BJ (cell line): Measurements from ENCODE around the gene TMSB4X. TPM values are rescaled to one million over a fixed set of nuclear protein-coding genes. Genes with fewer than 3 reads are reported as not detected.
A peak's percentile ranks its signal among the peaks of the same experiment; 100 is the strongest.

Experiments
- CTCF ChIA-PET: fragments of 350-600 bp; formaldehyde crosslinking; extraction: SDS; loops from one replicate; lab custom pipeline; 2021; ENCODE audit warnings: antibody characterized with exemption, inconsistent platforms; lab: Yijun Ruan, JAX
- POLR2A ChIA-PET: fragments of 300-600 bp; sonication (Branson Sonifier 250); formaldehyde crosslinking; extraction: SDS; loops from one replicate; lab custom pipeline; 2021; ENCODE audit warnings: antibody characterized with exemption; lab: Charles Lee
- DNase-seq: peaks from one replicate; pipeline ENCODE4 v3.0.0-alpha.2; 2011; ENCODE audit warnings: low read depth
- H3K27me3 ChIP-seq: 2 replicates; pipeline ENCODE4 v1.6.0; 2011; ENCODE audit warnings: low read length; ENCODE audit not compliant: control insufficient read depth, insufficient read depth
- H3K36me3 ChIP-seq: 2 replicates; pipeline ENCODE4 v1.5.1; 2011; ENCODE audit warnings: low read length; ENCODE audit not compliant: control insufficient read depth, insufficient read depth
- H3K4me3 ChIP-seq: 2 replicates; pipeline ENCODE4 v1.5.1; 2011; ENCODE audit warnings: low read depth, mild to moderate bottlenecking, control low read depth, low read length
- polyA plus RNA-seq: library from polyadenylated mRNA; depleted of rRNA; stranded (reverse); fragments of >200 nt; gene quantifications from 2 replicates; pipeline ENCODE4 v1.2.3, GENCODE V29; 2011
- TF ChIP-seq, protein P1 (sequence below): IDR thresholded peaks from 2 replicates; pipeline ENCODE4 v1.5.1; 2011; ENCODE audit warnings: low read depth, mild to moderate bottlenecking, control low read depth, inconsistent platforms, low read length, moderate library complexity; ENCODE audit not compliant: insufficient read depth

Gene TMSB4X
- polyA plus RNA-seq, 1 experiment = 2,469 TPM

DNA sequence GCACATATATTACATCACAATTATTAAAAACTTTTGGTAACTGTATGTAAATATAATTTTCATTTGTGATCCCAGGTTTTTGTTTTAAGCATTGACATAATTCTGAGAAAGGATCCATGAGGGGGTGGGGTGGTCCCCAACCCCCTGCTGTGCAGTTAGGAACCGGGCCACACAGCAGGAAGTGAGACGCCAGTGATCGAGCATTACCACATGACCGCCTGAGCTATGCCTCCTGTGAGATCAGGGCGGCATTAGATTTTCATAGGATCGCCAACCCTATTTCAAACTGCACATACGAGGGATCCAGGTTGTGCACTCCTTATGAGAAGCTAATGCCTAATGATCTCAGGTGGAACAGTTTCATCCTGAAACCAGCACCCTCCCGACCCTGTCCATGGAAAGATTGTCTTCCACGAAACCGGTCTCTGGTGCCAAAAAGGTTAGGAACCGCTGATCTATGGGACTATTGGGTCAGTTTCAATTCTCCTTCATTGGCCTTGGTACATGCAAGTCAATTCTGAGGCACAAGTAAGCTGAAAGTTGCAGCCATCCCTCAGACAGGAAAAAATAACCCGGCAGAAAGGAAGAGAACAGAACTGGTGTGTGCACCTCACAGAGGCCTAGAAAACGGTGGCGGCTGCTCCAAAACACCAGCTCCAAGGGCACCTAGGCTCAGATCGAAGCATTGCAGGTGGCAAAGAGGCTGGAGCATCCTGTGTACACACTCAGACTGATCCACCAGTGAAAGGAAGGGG is 7.0 kb upstream of the TMSB4X start:
- no peaks in the 10 kb centered on the region for H3K27me3 ChIP-seq
- CTCF ChIA-PET = interaction anchor here (0.6 to 3.6 kb wide), 2 partner anchors 21 to 410 kb away, joined by 3 to 11 read pairs; no protein-coding TSS in a partner anchor
- H3K4me3 ChIP-seq = no peak overlapping the region
- DNase-seq = no peak
- POLR2A ChIA-PET = interaction anchor here (0.6 kb wide), 1 partner anchor 10 kb away, joined by 7 read pairs; no protein-coding TSS in a partner anchor
- TF ChIP-seq, protein P1, sequence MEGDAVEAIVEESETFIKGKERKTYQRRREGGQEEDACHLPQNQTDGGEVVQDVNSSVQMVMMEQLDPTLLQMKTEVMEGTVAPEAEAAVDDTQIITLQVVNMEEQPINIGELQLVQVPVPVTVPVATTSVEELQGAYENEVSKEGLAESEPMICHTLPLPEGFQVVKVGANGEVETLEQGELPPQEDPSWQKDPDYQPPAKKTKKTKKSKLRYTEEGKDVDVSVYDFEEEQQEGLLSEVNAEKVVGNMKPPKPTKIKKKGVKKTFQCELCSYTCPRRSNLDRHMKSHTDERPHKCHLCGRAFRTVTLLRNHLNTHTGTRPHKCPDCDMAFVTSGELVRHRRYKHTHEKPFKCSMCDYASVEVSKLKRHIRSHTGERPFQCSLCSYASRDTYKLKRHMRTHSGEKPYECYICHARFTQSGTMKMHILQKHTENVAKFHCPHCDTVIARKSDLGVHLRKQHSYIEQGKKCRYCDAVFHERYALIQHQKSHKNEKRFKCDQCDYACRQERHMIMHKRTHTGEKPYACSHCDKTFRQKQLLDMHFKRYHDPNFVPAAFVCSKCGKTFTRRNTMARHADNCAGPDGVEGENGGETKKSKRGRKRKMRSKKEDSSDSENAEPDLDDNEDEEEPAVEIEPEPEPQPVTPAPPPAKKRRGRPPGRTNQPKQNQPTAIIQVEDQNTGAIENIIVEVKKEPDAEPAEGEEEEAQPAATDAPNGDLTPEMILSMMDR = no peak
- H3K36me3 ChIP-seq = no peaks in the 10 kb centered on the region

DNA sequence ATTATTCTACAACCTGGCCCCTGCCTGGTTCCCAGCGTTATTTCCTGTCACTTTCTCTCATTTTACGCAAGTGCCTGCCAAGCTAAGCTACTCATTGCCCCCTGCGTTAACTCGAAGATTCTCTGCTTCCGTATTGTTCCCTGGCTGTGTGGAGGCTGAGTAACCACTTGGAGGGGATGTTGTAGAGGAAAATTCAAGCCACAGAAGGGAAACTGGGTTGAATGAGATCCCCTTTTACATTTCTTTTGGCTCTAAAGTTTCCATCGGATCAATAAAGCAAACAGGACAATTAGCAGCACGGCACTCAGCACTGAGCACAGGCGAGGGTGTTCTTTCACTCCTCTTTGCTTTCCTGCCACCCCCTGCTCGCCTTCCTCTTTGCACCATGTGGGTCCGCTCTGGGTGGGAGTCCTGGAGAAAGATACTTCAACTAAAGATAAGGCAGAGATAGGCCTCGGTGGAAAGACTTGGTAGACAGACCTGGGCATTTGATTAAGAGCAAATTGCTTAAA is 4.2 kb upstream of the TMSB4X start:
- ChIA-PET CTCF (interaction anchor here (1.1 to 3.6 kb wide), 3 partner anchors 21 to 518 kb away, joined by 4 to 13 read pairs (median 11); no protein-coding TSS in a partner anchor), POLR2A (interaction anchor here (0.6 kb wide), 1 partner anchor 540 kb away, joined by 20 read pairs; no protein-coding TSS in a partner anchor)
- no peak for DNase-seq
- no peaks in the 10 kb centered on the region for H3K36me3 ChIP-seq
- TF ChIP-seq, protein P1 = peak; percentile 52
- no peak overlapping the region for H3K4me3 ChIP-seq
- no peaks in the 10 kb centered on the region for H3K27me3 ChIP-seq

DNA sequence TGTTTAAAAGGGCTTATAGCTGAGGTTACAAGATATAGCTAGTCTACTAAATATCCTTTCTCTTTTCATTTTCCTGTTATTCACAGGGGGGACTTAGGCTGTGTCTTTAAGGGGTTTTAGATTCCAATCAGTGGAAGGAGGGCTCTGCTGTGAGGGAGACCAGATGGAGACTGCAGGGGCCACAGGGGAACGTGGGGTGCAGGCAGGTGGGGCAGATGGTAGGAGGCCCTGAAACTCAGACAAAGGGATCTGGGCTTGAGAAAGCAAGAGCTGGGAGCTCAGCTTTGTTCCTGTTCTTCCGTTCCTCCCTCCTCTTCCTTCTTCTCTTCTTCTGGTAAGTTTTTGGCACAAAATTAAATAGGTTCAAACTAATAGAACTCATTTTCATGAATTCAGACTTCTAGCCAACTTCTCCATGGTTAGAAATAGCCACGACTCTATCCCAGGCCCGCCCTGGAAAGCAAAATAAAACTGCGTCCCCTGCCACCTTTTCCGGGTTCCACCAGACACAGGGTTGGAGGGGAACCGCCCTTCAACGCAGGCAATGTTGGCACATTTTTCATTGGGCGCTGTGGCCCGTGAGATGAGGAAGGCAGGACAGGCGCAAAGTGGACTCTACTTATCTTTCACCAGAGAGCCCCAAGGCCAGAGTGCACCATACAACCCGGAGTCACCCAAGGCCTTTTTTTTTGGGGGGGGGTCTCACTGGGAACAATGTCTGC is 3.5 kb upstream of the TMSB4X start:
- TF ChIP-seq, protein P1 = no peak
- H3K36me3 ChIP-seq = no peaks in the 10 kb centered on the region
- ChIA-PET CTCF (interaction anchor here (0.7 to 3.6 kb wide), 4 partner anchors 22 to 517 kb away, joined by 3 to 13 read pairs (median 8); no protein-coding TSS in a partner anchor), POLR2A (no interaction called here)
- no peak for DNase-seq
- no peak overlapping the region for H3K4me3 ChIP-seq
- no peaks in the 10 kb centered on the region for H3K27me3 ChIP-seq

DNA sequence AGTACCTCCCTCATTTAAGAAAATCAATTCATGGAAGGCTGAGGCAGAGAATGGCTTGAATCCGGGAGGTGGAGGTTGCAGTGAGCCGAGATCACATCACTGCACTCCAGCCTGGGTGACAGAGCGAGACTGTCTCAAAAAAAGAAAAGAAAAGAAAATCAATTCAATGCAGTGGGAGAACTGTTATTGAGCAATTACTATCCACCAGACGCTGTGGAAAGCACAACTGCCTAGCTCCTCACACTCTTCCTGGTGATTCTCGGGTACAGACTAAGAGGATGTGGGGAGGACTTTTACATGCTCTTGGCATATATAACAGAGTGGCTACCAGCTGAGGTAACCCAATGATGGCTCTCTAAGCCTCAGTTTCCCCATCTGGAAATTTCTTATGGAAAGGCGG is 2.7 kb upstream of the TMSB4X start:
- DNase-seq = no peak
- Histone ChIP-seq H3K27me3 (no peaks in the 10 kb centered on the region), H3K4me3 (no peak overlapping the region), H3K36me3 (no peaks in the 10 kb centered on the region; the same call in 1 of the 2 replicates)
- ChIA-PET CTCF (no interaction called here), POLR2A (no interaction called here)
- TF ChIP-seq, protein P1 = no peak
